Mononuclear cell (primary cell): ENCODE data around the gene AGAP1. TPM values are rescaled to one million over a fixed set of nuclear protein-coding genes. Genes with fewer than 3 reads are reported as not detected.

Experiments
- H3K27me3 ChIP-seq: 2 replicates; pipeline ENCODE4 v1.6.0; 2011; ENCODE audit warnings: low read length, control low read depth; ENCODE audit not compliant: insufficient read depth
- H3K4me1 ChIP-seq: 2 replicates; pipeline ENCODE4 v1.5.1; 2011; ENCODE audit warnings: mild to moderate bottlenecking, low read length, control low read depth; ENCODE audit not compliant: insufficient read depth
- H3K4me3 ChIP-seq: 2 replicates; pipeline ENCODE4 v1.5.1; 2011; ENCODE audit warnings: mild to moderate bottlenecking, low read length, moderate library complexity
- H3K9me3 ChIP-seq: 2 replicates; pipeline ENCODE4 v1.5.1; 2011; ENCODE audit warnings: low read depth, mild to moderate bottlenecking, control low read depth, low read length
- total RNA-seq: library from RNA; depleted of rRNA; stranded (reverse); fragments of >200 nt; gene quantifications from one replicate; pipeline ENCODE4 v1.2.3, GENCODE V29; 2012

AGAP1 gene
- total RNA-seq, 1 donor: 2.7 TPM

GRCh38 chr2:235883675-235884074 lies 389.8 kb downstream of the AGAP1 start:
- Histone ChIP-seq H3K4me3 (no peak overlapping the region), H3K27me3 (no peaks in the 10 kb centered on the region), H3K9me3 (no peaks in the 10 kb centered on the region), H3K4me1 (no peaks in the 10 kb centered on the region)

DNA sequence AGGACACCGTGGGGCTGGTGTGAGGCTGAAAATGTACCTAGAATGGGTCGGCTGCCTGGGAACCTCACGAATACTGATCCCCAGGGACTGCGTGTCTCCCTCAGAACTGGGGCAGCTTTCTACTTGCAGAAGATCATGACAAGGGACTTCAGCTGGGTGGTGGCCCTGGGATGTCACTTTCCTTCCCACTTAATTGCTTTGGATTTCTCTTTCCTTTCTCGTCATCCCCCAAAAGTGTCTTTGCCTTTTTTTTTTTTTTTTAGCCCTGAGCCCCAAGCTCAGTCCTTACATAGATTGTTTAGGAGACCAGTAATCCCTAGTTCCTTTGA lies 395.4 kb downstream of the AGAP1 start:
- Histone ChIP-seq H3K27me3 (no peaks in the 10 kb centered on the region), H3K4me1 (no peaks in the 10 kb centered on the region), H3K9me3 (no peaks in the 10 kb centered on the region), H3K4me3 (no peak overlapping the region)

DNA sequence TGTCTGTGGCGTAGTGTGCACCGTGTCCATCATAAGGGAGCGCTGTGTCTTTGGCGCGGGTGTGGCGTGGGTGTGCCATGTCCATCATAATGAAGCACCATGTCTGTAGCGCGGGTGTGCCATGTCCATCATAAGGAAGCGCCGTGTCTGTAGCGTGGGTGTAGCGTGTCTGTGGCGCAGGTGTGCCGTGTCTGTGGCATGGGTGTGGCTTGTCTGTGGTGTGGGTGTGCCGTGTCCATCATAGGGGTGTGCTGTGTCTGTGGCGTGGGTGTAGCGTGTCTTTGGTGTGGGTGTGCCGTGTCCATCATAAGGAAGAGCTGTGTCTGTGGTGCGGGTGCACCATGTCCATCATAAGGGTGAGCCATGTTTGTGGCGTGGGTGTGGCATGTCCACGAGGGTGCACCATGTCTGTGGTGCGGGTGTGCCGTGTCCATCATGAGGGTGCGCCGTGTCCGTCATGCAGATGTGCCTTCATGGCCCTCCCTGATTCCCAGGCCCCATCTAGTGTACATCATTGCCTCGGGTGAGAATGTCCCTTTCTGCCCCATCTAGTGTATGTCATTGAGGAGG lies 399.4 kb downstream of the AGAP1 start:
- Histone ChIP-seq H3K9me3 (no peaks in the 10 kb centered on the region), H3K27me3 (no peaks in the 10 kb centered on the region), H3K4me3 (no peak overlapping the region), H3K4me1 (no peaks in the 10 kb centered on the region)

DNA sequence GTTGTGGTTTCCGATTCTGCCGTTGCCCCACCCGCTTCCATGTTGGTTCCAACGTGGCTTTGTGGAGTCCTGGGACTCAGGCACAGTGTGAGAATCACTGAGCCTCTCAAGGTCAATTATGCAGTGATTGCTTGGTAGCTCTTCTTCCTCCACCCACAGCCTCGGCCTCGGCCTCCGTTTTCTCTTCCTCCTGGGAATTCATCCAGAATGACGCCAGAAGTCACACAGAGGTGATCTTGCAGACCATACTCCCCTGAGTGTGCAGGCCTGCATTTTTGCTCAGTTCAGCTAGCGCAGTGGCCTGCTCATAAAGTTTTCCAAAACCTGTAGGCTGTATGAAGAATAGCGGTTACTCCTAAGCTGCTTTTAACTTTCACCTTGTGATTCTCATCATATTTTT lies 401.0 kb downstream of the AGAP1 start:
- no peaks in the 10 kb centered on the region for H3K27me3 ChIP-seq
- H3K4me1 ChIP-seq: no peaks in the 10 kb centered on the region
- H3K4me3 ChIP-seq: no peak overlapping the region
- no peaks in the 10 kb centered on the region for H3K9me3 ChIP-seq

DNA sequence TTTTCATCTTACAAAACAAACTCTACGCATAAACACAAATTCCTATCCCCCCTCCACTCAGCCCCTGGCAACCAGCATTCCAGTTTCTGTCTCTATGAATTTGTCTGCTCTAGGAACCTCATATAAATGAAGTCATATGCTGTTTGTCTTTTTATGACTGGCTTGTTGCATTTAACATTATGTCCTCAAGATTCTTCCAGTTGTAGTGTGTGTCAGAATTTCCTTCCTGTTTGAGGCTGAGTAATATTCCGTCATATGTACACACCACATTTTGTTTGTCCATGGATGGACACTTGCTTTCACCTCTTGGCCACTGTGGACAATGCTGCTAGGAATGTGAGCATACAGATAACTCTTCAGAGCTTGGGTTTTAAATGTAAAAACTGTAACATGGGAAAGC lies 402.2 kb downstream of the AGAP1 start:
- Histone ChIP-seq H3K4me1 (no peaks in the 10 kb centered on the region), H3K4me3 (no peak overlapping the region), H3K9me3 (no peaks in the 10 kb centered on the region), H3K27me3 (no peaks in the 10 kb centered on the region)

DNA sequence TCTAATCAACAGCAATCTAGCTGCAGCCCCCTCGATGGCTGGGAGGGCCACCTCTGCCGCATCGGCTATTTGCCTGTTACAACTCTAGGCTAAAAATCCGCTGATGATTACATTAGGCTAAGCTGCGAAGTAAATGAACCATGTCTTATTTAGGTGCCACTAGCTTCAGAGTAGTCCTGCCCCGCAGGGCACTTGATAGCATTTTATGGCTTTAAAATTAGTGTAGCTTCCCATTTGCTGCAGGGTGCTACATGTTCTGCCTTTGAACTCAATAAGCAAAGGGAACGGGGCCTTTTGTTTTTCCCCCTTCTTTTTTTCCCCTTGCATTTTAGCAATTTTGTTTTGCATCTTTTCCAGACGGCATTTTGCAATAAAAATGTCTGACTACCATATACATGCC lies 404.1 kb downstream of the AGAP1 start:
- Histone ChIP-seq H3K4me1 (no peaks in the 10 kb centered on the region), H3K9me3 (no peaks in the 10 kb centered on the region), H3K4me3 (no peak overlapping the region), H3K27me3 (no peaks in the 10 kb centered on the region)

DNA sequence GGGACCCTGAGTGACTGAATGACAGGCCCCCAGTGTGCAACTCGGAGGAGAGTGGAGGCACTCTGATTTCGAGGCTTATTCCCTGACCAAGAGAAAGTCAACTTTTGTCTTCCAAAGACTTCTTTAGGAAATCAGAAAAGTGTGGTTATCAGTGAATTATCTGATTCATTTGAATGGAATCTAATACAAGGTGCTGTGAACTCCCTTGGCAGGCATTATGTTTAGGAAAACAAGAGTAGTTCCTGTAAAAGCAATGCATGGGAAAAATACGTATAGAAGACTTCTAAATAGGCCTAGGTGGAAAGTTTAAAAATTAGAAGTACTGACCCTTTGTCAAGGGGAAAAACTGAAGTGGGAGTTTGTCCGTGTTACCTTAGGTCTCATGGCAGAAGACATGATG lies 404.9 kb downstream of the AGAP1 start:
- Histone ChIP-seq H3K27me3 (no peaks in the 10 kb centered on the region), H3K9me3 (no peaks in the 10 kb centered on the region), H3K4me1 (no peaks in the 10 kb centered on the region), H3K4me3 (no peak overlapping the region)

DNA sequence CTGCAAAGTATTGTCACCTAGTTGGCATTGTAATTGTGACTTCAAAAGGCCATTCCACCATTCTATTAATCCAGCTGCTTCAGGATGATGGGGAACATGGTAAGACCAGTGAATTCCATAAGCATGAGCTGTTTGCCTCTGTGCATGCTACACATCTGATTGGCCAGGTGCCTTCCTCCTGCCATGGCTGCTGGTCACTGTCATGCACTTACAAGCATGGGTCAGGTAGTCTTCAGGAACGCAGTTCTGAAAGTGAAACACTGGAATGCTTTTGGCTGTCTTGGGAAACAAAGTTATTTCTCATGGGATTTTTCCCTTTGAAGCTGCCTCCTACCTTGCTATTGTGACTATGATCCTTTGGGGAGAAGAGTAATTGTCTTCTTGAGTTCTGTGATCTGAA lies 406.8 kb downstream of the AGAP1 start:
- Histone ChIP-seq H3K4me3 (no peak overlapping the region), H3K9me3 (no peaks in the 10 kb centered on the region), H3K4me1 (no peaks in the 10 kb centered on the region), H3K27me3 (no peaks in the 10 kb centered on the region)

GRCh38 chr2:235901243-235901642 lies 407.4 kb downstream of the AGAP1 start:
- H3K4me1 ChIP-seq: no peaks in the 10 kb centered on the region
- no peaks in the 10 kb centered on the region for H3K9me3 ChIP-seq
- no peaks in the 10 kb centered on the region for H3K27me3 ChIP-seq
- no peak overlapping the region for H3K4me3 ChIP-seq

DNA sequence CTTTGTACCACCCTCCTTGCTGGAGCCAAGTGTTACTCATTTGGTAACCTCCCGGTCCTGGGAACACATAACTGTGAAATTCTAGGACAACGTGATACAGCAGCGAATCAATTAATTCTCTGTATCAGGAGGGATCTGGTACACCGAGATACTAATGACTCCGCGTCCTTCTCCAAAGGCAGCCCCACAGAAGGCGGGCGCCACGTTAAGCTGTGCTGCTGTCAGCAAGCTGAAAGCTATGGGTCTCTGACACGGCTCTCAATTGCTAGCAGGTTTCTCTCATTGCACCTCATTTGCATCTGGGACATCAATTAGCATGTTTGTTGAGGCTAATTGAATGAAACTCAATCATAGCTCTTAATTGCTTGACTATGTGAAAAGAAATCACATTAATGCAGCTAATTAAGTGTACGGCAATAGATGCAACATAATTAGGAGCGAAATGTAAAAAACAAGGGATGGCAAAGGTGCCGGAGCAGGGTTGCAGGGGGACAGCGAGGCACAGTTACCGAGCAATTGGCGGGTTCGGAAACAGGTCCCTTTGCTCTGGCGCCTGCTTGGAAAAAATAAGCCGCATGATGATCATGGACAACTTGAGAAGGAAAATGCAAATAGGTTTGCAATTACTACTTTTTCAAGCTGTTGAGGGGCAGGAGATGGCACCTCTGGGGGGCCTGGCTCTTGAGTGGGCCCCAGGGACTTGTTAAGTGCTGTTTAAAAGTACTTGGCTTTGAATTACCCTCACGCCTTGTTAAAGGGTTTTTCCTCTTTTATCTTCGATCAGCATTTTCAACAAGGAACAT lies 410.1 kb downstream of the AGAP1 start:
- no peaks in the 10 kb centered on the region for H3K9me3 ChIP-seq
- no peaks in the 10 kb centered on the region for H3K27me3 ChIP-seq
- no peaks in the 10 kb centered on the region for H3K4me1 ChIP-seq
- no peak overlapping the region for H3K4me3 ChIP-seq

- Histone ChIP-seq H3K27me3 (no peaks in the 10 kb centered on the region), H3K9me3 (no peaks in the 10 kb centered on the region), H3K4me1 (no peaks in the 10 kb centered on the region), H3K4me3 (no peak overlapping the region)
Measured at GRCh38 chr2:235904585-235904931, 410.7 kb downstream of the AGAP1 start.

GRCh38 chr2:235908826-235909225 lies 415.0 kb downstream of the AGAP1 start:
- H3K27me3 ChIP-seq: no peaks in the 10 kb centered on the region
- no peaks in the 10 kb centered on the region for H3K4me1 ChIP-seq
- no peaks in the 10 kb centered on the region for H3K9me3 ChIP-seq
- no peak overlapping the region for H3K4me3 ChIP-seq

DNA sequence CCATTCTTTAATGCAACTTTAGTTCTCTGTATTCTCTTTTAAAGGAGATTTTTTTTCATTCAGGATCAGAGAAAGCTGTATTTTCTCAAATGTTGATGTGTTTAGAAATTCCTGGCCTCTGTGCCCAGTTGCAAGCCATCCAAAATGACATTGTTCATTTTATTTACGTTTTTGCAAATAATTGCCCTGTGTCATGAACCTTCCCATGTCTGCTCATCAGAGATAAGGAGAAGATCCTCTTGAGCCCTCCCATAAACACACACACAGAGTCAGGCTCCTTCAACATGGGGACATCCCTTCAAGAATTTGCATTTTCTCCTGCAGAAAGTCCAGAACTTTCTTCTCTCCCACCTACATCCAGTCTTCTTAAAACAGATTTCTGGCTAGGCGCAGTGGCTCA lies 415.5 kb downstream of the AGAP1 start:
- H3K4me1 ChIP-seq: no peaks in the 10 kb centered on the region
- H3K9me3 ChIP-seq: no peaks in the 10 kb centered on the region
- no peak overlapping the region for H3K4me3 ChIP-seq
- no peaks in the 10 kb centered on the region for H3K27me3 ChIP-seq

- Histone ChIP-seq H3K4me3 (no peak overlapping the region), H3K27me3 (no peaks in the 10 kb centered on the region), H3K9me3 (no peaks in the 10 kb centered on the region), H3K4me1 (no peaks in the 10 kb centered on the region)
Measured at GRCh38 chr2:235910067-235910466, 416.2 kb downstream of the AGAP1 start.

GRCh38 chr2:235911125-235911524 lies 417.3 kb downstream of the AGAP1 start:
- H3K9me3 ChIP-seq: no peaks in the 10 kb centered on the region
- H3K4me1 ChIP-seq: no peaks in the 10 kb centered on the region
- H3K4me3 ChIP-seq: no peak overlapping the region
- no peaks in the 10 kb centered on the region for H3K27me3 ChIP-seq

DNA sequence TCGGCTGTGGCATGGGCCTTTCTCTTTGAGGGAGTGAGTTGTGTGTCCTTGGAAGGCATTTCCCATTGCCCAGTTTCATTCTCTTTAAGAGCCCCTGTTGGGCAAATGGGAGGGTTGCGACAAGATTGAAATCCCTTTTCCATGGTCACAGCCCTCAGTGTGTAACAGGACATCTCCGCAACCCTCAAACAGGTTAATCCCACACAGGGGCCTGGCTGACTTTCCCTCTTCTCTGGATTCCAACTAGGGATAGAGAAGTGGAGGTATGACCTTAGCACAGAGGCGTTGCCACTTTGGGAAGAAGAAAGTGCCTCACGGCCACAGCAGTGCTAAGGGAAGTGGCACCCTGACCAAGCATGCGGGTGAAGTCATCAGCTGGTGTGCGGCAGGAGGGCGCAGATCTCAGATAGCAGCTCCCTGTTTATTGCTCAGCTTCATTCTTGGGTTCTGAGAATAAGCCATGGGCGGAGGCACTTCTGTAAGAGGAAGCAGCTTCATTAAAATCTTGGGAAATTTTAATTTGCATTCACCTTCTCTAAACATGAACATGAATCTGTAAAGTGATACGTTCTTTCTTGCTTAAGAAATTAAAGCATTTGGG lies 417.9 kb downstream of the AGAP1 start:
- Histone ChIP-seq H3K9me3 (no peaks in the 10 kb centered on the region), H3K4me1 (no peaks in the 10 kb centered on the region), H3K27me3 (no peaks in the 10 kb centered on the region), H3K4me3 (no peak overlapping the region)
